ENCODE data around the gene CELSR1.

DNA sequence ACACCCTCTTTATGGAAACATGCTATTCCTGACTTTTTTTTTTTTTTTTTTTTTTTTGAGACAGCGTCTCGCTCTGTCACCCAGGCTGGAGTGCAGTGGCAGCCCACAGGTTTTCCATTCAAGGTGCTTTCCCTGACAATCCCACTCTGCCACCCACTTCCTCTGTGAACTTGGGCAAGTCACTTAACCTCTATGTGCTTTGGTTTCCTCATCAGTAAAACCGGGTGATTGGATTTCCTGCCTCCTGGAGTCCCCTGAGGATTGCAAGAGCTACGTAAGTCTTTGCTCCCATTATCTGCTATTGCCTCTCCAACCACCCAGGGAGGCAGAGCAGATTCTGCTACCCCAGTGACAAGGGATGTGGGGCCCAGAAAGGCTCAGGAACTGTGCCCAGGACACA, 54.1 kb downstream of the CELSR1 start:
- no peak for TF ChIP-seq CTCF (IDR thresholded peaks at IDR 0.05)
- no peak for TF ChIP-seq EZH2 (IDR thresholded peaks at IDR 0.05; ENCODE audit: borderline replicate concordance, insufficient read depth, low read depth, low read length, poor library complexity, severe bottlenecking)
